ENCODE measurements around the gene MUL1.
A peak's percentile ranks its signal among the peaks of the same experiment; 100 is the strongest.
"Not testable (repeated sequence)": the region's sequence is repeated elsewhere in the genome, so short reads cannot be mapped to it uniquely, and the experiment has no call there.

The MUL1 gene, protein sequence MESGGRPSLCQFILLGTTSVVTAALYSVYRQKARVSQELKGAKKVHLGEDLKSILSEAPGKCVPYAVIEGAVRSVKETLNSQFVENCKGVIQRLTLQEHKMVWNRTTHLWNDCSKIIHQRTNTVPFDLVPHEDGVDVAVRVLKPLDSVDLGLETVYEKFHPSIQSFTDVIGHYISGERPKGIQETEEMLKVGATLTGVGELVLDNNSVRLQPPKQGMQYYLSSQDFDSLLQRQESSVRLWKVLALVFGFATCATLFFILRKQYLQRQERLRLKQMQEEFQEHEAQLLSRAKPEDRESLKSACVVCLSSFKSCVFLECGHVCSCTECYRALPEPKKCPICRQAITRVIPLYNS

DNA sequence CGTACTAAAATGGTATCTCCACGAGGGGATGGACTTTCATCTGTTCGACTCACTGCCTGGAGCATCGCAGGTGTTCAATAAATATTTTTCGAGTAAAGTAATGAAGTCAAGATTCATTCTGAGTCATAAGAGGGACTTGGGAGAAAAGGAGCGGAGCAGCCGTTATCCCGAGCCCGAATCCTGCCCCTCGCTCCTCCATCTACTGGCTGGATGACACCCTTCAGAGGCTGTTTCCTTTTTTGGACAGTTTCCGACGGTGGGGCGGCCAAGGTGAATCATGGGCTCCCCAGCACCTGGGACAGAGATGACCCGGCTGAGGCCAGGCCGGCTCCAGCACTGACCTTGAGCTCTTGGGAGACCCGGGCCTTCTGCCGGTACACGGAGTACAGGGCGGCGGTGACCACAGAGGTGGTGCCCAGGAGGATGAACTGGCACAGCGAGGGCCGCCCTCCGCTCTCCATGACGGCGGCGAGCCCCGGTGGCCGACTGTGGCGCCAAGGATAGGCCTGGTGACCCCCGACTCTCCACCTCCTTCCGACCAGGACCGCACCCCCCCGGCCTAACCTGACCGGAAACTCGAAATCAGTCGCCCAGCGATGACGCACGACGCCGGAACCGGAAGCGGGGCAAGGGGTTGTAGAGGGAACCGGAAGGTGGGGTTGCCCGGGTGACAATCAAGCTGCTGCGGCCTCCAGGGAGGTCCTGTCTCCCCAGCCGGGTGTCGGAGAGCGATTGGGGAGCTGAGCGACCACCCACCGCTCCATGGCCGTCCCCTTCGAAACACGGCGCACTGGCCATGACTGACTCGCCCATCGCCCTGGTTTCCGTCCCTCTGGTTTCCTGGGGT is at the start of gene MUL1:
Gene MUL1 (minus strand): TSS at position 588 of the 847 bp plus-strand sequence. CDS start 127 bp downstream, at position 461.
- peak; percentile 97 to 98 for DNase-seq

DNA sequence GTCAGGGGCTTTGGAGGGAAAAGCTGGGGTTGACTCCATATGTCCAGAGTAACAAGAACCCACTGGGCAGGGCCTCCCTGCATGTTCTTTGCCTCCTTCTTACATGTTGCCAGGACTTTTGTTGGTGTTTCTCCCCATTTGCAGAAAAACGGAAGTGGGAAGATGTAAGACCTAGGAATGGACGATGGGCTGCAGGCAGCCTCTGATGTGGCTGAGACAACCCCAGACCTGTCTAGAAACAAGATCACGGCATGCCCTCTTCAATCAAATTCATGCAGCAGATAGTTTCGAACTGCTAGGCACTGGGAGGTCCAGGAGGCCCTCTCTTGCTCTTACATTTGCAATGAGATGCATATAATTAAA is 47.8 kb upstream of the MUL1 start:
- no peak for DNase-seq

DNA sequence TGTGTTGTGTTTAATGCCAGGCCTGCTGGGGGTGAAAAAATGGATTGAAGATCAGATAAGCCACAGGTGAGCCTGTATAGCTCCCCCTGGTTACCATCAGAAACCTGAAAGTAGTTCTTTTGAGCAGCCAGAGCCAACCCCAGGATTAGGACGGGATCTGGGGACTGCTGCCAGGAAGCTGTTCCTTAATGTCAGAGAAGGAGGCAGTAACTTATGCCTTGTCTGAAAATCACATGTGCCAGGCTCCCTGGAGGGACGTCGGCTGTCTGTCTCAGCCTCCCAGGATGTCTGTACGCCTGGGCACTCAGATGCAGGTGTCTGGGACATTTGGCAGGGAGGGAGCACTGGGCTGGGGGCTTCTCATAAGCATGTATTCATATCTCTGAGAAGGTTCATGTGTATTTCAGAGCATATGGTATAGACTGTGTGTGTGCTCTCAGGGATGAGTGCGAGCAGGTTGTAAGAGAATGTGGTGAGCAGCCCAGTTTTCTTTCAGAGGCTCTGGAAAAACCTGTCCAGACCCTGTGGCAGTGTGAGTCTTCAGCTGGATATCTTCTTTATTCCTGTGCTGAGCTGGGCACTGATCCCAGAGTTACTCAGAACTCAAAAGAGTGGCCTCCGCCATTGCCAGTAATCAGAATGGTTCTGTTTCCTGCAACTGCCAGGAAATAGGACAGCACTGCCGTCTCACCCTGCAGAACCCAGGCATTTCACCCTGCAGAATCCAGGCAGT is 47.2 kb upstream of the MUL1 start:
- no peak for DNase-seq

DNA sequence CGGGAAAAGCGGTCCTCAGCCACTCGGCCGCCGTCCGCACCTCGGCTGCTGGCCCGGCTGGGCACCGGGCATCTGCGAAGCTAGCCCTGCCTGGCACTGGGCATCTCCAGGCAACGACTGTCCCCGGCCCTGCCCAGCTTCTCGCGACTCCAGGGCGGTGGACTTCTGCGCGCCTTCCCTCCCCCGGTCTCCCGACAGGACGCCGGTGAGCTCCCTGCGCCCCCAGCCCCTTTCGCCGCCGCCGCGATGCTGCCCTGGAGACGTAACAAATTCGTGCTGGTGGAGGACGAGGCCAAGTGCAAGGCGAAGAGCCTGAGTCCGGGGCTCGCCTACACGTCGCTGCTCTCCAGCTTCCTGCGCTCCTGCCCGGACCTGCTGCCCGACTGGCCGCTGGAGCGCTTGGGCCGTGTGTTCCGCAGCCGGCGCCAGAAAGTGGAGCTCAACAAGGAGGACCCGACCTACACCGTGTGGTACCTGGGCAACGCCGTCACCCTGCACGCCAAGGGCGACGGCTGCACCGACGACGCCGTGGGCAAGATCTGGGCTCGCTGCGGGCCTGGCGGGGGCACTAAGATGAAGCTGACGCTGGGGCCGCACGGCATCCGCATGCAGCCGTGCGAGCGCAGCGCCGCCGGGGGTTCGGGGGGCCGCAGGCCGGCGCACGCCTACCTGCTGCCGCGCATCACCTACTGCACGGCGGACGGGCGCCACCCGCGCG is 44.9 kb upstream of the MUL1 start:
- DNase-seq, result no peak

DNA sequence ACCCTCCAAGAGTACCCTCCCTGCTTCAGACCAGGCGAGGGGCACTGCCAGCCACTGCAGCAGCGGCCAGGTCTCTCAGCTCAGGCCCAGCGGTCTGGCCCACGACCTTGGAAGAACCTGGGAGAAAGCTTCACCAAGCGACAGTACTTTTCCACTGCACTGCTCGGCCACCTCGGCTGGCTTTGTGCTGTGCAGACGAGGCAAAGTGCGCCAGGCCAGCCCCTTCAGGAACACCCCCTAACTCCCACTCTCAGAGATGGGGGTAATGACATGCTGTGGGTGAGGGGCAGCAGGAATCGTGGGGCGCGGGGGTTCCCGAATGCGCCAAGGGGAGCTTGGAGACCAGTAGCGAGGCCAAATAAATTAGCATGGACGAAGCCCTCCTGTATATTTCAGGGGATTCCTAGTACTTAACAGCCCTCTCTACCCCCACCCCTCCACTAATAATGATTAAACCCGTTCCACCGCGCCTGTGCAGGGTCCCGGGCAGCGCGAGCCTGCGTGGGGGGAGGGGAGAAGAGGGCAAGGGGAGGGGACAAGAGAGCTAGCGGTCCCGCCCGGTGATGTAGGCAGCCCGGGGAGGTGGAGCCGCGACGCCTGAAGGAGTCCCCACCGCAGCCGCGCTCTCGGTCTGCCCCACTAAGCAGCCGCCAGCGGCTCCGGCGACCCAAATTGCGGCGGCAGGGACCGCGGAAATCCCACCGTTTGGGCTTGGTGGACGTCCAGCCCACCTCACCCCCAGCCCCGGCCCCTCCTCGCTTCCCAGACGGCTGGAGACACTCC is 44.2 kb upstream of the MUL1 start, which contains the start of gene FAM43B:
Gene FAM43B (plus strand): TSS at position 629 of the 783 bp plus-strand sequence. CDS start 401 bp downstream, outside the sequence.
- peak in 1 of 2 experiments; percentile 21 for DNase-seq

DNA sequence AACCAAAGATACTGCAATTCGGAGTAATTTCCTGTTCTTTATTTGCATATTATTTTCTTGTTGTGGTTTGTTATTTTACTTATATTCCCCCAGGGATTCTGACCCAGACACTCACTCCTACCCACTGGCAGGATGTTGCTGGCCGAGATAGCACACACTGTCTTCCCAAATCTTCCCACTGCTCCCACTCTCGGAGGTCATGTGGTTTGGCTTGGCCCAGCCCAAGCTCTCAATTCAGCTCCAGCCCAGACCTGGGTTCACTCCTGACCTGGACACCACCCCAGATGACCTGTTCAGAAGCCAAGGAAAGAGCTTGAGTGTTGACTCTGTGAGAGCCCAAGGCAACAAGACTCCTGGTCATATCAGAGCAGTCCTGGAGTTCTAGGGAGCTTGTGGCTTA is 43.2 kb upstream of the MUL1 start:
- no peak for DNase-seq

DNA sequence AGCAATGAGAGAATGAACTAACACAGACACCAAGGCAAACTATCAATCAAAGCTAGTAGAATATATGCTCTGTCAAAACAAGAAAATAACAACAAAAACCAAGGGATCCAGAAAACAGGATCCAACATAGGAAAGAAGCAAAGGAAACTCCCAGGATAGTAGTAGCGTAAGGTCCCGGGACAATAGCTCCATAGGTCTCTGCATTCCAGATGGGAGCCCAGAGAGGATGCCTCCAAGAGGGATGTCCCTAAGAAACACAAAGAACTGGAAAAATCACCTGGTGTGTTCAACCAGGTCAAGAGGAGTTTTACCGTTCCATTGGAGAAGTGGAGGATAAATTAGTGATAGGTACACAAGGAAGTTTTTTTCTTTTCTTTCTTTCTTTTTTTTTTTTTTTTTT is 38.7 kb upstream of the MUL1 start:
- no peak for DNase-seq

DNA sequence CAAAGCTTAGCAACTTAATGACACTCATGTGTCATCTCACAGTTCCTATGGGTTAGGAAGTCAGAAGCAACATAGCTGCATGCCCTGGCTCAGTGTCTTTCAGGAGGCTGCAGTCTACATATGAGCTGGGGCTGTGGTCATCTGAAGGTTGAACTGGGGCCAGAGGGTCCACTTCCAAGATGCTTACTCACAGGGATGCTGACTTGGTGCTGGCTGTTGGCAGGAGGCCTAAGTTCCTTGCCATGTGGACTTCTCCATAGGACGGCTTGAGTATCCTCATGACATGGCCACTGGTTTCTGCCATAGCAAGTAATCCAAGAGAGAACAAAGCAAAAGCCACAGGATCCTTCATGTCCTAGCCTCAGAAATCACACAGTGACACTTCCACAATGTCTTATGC is 32.3 kb upstream of the MUL1 start:
- no peak for DNase-seq

DNA sequence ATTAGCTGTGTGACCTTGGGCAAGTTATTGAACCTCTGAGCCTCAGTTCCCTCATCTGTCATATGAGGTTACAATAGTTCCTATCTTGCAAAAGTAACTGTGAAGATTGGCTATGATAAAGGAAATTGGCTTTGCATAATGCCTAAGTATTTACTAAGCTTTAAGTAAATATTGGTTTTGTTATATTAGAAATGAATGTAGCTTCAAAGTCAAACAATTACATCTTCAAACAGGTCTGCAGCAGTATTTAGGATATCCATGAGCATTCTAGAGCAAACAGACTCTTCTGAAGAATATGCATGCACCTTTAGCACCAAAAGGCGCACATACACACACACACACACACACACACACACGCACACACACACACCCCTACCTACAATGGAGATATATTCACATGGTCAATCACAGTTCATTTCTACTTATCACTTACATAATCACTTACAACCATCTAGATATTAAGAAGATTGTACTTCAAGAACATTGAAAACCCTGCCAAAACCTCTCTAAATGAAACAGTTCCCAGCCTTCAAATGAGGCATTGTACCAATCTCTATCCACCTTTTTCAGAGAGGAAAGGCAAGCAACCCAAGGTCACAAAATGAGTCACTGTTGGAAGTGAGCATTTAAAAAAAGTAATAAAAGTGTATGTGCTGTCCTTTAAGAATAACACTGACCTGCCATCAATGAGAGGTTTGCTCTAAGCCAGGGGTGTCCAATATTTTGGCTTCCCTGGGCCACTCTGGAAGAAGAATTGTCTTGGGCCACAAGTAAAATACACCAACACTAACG is 31.0 kb upstream of the MUL1 start:
- DNase-seq, result no peak

DNA sequence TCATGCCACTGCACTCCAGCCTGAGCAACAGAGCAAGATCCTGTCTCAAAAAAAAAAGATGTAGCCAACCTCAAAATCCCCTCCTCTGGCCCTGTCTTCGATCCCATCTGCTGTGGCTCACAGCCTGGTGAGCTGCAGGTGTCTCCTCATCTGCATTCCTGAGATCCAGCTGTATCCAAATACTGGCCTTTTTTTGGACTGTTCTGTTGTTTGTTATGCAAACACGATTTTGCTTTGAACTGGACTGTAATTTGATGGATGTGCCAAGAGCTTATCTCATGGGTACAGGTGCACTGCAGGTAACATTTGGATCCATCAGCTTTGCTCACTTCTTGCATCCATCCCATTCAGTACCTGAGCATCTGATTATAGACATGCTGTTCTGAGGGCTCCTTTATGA is 30.3 kb upstream of the MUL1 start:
- no peak for DNase-seq

DNA sequence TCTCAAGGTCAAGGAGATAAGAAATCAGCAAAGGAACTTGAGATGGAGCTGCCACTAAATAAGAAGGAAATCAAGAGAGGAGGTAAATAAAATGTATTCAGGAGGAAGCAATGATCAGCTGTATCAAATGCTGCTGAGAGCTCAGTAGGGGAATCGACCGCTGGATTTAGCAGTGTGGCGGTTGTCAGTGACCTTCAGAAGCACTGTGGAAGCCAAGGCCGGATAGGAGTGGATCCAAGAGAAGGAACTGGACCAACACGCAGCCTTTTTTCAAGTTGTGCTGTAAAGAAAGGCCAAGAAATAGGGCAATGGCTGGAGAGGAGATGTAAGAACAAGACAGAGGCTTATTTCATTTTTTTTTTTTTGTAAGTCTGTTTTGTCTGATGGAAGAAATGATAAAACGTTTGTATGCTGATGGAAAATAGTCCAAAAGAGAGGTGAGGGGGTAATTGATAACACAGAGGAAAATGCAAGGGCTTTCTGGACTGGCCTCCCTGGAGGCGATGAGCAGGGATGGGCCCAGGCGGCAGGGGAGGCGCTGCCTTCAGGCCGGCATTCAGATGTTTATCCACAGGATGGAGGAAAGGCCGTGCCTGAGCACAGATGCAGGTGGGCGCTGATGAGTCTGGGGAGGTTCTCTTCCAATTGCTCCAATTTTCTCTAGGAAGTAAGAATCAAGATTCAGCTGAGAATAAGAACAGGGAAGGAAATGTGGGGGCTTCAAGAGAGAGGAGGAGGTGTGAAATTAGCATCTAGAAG is 26.9 kb upstream of the MUL1 start:
- no peak for DNase-seq

DNA sequence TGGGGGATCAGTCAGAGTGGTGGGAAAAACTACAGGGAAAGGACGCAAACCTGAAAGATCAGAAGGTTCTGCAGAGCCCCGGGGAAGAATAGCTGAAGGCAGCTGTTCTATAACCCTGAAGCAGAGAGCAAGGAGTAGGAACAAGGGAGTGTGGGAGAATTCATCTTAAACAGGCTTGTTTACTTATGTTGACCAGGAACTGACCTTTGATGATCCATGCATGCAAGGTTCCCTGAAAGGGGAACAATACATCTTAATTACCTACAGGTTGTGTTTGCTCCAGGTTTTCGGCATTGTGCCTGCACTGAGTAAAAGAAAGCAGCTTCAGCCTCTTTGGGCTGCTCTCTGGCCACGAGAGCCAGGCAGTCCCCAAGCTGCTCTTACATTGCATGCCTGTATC is 25.7 kb upstream of the MUL1 start:
- DNase-seq, result no peak

DNA sequence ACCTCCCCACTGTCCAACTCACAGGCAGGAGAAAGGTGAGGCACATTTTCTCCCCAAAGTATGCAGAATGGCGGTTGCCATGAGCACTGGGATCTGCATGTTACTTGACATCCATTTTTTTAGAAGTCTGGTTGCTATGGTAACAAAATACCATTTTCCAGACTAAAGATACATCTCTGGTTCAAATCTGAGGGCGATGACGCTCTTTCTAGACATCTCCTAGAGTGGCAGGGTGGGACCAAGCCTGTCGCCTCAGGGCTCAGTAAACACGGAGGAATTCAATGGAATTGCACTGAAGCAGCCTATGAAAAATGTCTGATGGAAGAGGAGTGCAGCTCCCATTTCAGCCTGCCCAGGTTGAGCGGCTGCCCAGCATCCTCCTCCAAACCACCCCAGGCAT is 22.9 kb upstream of the MUL1 start:
- no peak for DNase-seq

DNA sequence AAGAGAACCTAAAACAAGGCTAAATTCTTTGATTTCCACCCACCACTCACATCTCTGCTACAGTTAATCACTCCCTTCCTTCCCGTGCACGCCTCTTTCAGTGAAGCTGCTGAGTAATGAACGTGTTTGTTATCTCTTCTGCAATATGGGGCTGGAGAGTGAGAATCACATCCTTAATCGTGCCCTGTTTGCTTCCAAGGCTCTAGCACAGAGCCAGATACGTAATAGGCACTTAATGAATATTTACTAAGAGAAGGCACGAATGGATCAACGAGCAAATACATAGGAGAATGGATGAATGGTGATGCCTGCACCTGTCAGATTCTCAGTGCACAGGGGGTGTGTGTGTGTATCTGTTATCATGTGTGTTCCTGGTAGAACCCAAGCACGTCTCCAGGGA is 22.4 kb upstream of the MUL1 start:
- no peak for DNase-seq

DNA sequence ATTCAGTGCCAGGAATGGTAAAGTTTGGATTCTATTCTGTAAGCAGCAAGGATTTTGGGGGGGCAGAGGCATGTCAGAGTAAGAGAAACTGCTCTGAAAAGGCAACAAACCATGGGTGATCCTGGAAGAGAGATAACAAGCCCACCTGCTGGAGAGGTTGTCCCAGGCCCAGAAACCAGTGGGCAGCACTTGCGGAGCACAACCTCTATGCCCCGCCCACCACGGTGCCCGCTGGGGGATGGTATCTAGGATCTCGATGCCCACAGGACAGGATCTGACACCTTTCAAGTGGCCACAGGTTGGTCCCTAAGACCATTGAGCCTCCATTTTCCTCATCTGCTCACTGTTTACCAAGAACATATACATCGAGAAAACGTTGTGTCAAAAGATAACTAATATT is 20.3 kb upstream of the MUL1 start:
- DNase-seq, result no peak

DNA sequence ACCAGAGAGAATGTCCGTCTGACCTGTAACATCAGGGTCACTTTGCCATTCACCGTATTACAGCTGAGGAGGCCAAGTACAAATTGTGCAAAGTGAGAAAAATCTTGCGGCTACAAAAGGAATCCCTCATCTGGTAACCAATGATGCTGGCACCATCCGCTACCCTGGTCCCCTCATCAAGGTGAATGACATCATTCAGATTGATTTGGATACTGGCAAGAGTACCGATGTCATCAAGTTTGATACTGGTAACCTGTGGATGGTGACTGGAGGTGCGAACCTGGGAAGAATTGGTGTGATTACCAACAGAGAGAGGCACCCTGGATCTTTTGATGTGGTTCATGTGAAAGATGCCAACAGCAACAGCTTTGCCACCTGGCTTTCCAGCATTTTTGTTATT is 18.3 kb upstream of the MUL1 start:
- DNase-seq, result no peak

DNA sequence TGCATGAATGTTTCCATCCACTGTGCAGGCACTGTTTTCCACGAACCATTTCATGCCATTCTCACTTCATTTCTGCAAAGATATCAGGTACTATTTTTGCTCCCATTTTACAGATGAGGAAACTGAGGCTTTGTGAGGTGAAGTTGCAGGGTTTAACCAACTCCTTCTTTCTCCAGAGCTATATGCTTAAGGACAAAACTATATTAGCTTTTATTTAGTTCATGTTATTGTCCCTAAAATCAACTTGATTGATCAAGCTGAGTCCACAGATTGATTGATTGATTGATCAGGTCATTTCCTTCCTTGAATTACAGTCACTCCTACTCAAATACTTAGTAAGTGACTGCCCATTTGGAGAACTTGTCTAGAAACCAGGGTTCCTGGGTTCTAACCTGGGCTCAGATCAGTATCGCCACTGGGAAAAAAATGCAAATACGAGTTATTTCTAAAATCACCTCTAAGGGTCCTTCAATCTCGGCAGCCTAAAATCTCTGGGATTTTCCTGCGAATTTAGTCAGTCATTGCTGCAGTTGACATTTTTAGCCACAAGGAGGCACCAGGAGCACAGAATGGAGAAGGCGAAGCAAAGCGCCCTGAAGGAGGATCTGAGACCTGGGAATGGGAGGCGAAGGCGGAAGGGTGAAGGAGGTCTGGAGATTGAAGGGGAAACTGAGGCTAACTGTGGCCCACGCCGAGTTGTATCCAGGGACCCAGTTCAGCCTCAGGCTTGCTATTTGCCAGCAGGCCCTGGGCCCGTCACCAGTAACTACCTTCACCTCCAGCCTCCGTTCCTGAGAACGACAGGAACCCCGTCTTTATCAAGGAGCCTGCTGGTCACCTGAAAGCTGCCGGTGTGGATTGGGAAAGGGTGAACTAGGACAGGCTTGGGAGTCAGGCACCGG is 14.3 kb upstream of the MUL1 start:
- peak; percentile 78 to 81 for DNase-seq

DNA sequence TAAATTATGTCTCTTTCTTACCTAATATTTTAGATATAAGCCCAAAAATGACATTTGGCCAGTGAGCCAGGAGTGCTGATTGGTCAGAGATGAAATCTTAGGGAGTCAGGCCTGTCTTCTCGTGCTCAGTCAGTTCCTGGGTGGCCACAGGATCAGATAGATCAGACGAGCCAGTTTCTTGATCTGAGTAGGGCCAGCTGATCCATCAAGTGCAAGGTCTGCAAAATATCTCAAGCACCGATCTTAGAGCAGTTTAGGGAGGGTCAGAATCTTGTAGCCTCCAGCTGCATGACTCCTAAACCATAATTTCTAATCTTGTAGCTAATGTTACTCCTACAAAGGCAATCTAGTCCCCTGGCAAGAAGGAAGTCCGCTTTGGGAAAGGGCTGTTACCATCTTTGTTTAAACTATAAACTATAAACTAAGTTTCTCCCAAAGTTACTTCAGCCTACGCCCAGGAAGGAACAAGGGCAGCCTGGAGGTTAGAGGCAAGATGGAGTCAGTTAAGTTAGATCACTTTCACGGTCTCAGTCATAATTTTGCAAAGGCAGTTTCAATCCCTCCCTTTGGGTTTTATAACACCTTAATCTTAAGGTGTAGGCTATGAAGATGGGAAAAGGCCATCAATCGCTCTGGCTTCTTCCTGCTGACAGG is 11.8 kb upstream of the MUL1 start:
- DNase-seq, result not testable (repeated sequence)
